HCT116 (cell line): ENCODE data around the gene DNM1. TPM values are rescaled to one million over a fixed set of nuclear protein-coding genes. Genes with fewer than 3 reads are reported as not detected.

Experiments used
- ATAC-seq: fragments of 200-7000 bp; cut with Tn5 transposase; 2 replicates; pipeline ENCODE4 v1.9.1; 2020; ENCODE audit warnings: mild to moderate bottlenecking, moderate library complexity
- BruUV-seq: library from RNA; stranded (reverse); fragments of 400-500 nt; replicated peaks from 2 replicates; lab custom pipeline; 2021; lab: Mats Ljungman, UMichigan
- CTCF ChIA-PET: fragments of 300-600 bp; sonication (Branson Sonifier 250); formaldehyde crosslinking; loops from one replicate; lab custom pipeline; 2021; ENCODE audit warnings: antibody characterized with exemption; lab: Charles Lee
- POLR2A ChIA-PET: fragments of 300-600, 350-600 bp; sonication (Branson Sonifier 250); formaldehyde crosslinking; loops from one replicate; lab custom pipeline; 2021; ENCODE audit warnings: antibody characterized with exemption; lab: Charles Lee
- RAD21 ChIA-PET, 2 experiments: fragments of 300-600 bp; sonication (Branson Sonifier 250); formaldehyde crosslinking; loops; one replicate each; lab custom pipeline; 2023; ENCODE audit warnings: low total read pairs in 2 of 2; ENCODE audit not compliant: uncharacterized antibody in 2 of 2, unreplicated experiment in 2 of 2, low non-redundant PET in 1 of 2; lab: Charles Lee
- DNase-seq: peaks from one replicate; pipeline ENCODE4 v3.0.0-alpha.2; 2010; ENCODE audit warnings: low read depth, low spot score
- H2AFZ ChIP-seq: fragments of 200-600 bp; shearing (Covaris generic), sonication (generic); 2 replicates; pipeline ENCODE4 v1.6.1; 2017; ENCODE audit warnings: low read depth, mixed run types, mixed read lengths, antibody characterized with exemption, low read length; ENCODE audit not compliant: poor library complexity, severe bottlenecking
- H3K27ac ChIP-seq: 2 replicates; pipeline ENCODE4 v1.5.1; 2012; ENCODE audit warnings: low read depth, low read length
- H3K27me3 ChIP-seq: fragments of 200-600 bp; sonication (generic); 2 replicates; pipeline ENCODE4 v1.6.1; 2016; ENCODE audit warnings: mixed run types, low read length, mixed read lengths; ENCODE audit not compliant: insufficient read depth
- H3K36me3 ChIP-seq, 2 experiments: fragments of 200-500 bp in 1 of 2; fragments of 200-600 bp in 1 of 2; sonication (Bioruptor generic) in 1 of 2; sonication (generic) in 1 of 2; 2 replicates each; pipeline versions ENCODE4 v1.5.1 to v1.6.1; 2014 to 2016; ENCODE audit warnings: low read length in 2 of 2, inconsistent platforms in 1 of 2, mixed read lengths in 1 of 2, mixed run types in 1 of 2; ENCODE audit not compliant: insufficient read depth in 2 of 2, control insufficient read depth in 1 of 2
- H3K4me1 ChIP-seq, 2 experiments: fragments of 200-600 bp in 1 of 2; sonication (generic) in 1 of 2; 2 replicates each; pipeline versions ENCODE4 v1.5.1 to v1.6.1; 2012 to 2017; ENCODE audit warnings: low read length in 2 of 2, inconsistent platforms in 1 of 2, mild to moderate bottlenecking in 1 of 2, mixed read lengths in 1 of 2, mixed run types in 1 of 2, moderate library complexity in 1 of 2; ENCODE audit not compliant: insufficient read depth in 2 of 2, control insufficient read depth in 1 of 2
- H3K4me2 ChIP-seq: fragments of 200-600 bp; sonication (generic); 2 replicates; pipeline ENCODE4 v1.6.1; 2017; ENCODE audit warnings: mixed run types, low read length, mixed read lengths
- H3K4me3 ChIP-seq, 2 experiments: fragments of 200-600 bp in 1 of 2; sonication (generic) in 1 of 2; replicated peaks in 1 of 2; 2 replicates each; pipeline ENCODE4 v1.5.1; 2011 to 2016; ENCODE audit warnings: low read length in 2 of 2, control low read depth in 1 of 2, low read depth in 1 of 2, mild to moderate bottlenecking in 1 of 2, mixed read lengths in 1 of 2, mixed run types in 1 of 2
- H3K79me2 ChIP-seq: fragments of 200-600 bp; sonication (generic); 2 replicates; pipeline ENCODE4 v1.6.1; 2017; ENCODE audit warnings: mild to moderate bottlenecking, mixed run types, low read length, moderate library complexity, mixed read lengths; ENCODE audit not compliant: insufficient read depth
- H3K9ac ChIP-seq: fragments of 200-600 bp; sonication (generic); 2 replicates; pipeline ENCODE4 v1.6.1; 2016; ENCODE audit warnings: low read length, mixed read lengths
- H3K9me2 ChIP-seq: fragments of 200-600 bp; sonication (generic), shearing (Covaris generic); 2 replicates; pipeline ENCODE4 v1.6.1; 2017; ENCODE audit warnings: mixed run types, mild to moderate bottlenecking, moderate library complexity; ENCODE audit not compliant: insufficient read depth
- H3K9me3 ChIP-seq, 2 experiments: fragments of 200-500 bp in 1 of 2; fragments of 200-600 bp in 1 of 2; sonication (Bioruptor generic) in 1 of 2; sonication (generic) in 1 of 2; 2 replicates each; pipeline ENCODE4 v1.6.1; 2014 to 2017; ENCODE audit warnings: low read length in 2 of 2, mixed read lengths in 2 of 2, inconsistent platforms in 1 of 2, low read depth in 1 of 2, mild to moderate bottlenecking in 1 of 2, mixed run types in 1 of 2, moderate library complexity in 1 of 2; ENCODE audit not compliant: control insufficient read depth in 1 of 2, insufficient read depth in 1 of 2
- H4K20me1 ChIP-seq: fragments of 200-600 bp; sonication (generic), shearing (Covaris generic); 2 replicates; pipeline ENCODE4 v1.6.1; 2017; ENCODE audit warnings: mixed run types, mild to moderate bottlenecking, moderate library complexity; ENCODE audit not compliant: insufficient read depth
- ATF3 ChIP-seq: IDR thresholded peaks from 2 replicates; pipeline ENCODE4 v1.6.1; 2012
- CBX3 ChIP-seq: IDR thresholded peaks from 2 replicates; pipeline ENCODE4 v1.6.1; 2012; ENCODE audit warnings: low read depth
- CEBPB ChIP-seq: IDR thresholded peaks from 2 replicates; pipeline ENCODE4 v1.6.1; 2012; ENCODE audit warnings: low read depth
- CTCF ChIP-seq, 3 experiments: fragments of 200-600 bp in 1 of 3; sonication (generic) in 1 of 3; IDR thresholded peaks in 2 of 3; conservative IDR thresholded peaks in 1 of 3; 2 replicates each; pipeline ENCODE4 v1.5.1; 2012 to 2017; ENCODE audit warnings: low read depth in 2 of 3, low read length in 2 of 3, antibody characterized with exemption in 1 of 3, borderline replicate concordance in 1 of 3, control low read depth in 1 of 3, mild to moderate bottlenecking in 1 of 3, mixed read lengths in 1 of 3, mixed run types in 1 of 3, moderate library complexity in 1 of 3; ENCODE audit not compliant: insufficient read depth in 1 of 3
- EGR1 ChIP-seq: IDR thresholded peaks from 2 replicates; pipeline ENCODE4 v1.6.1; 2012; ENCODE audit warnings: low read depth
- ELF1 ChIP-seq: IDR thresholded peaks from 2 replicates; pipeline ENCODE4 v1.6.1; 2012; ENCODE audit warnings: low read depth, borderline replicate concordance
- EZH2 ChIP-seq: fragments of 200-600 bp; sonication (generic); IDR thresholded peaks from 2 replicates; pipeline ENCODE4 v1.6.1; 2017; ENCODE audit warnings: antibody characterized with exemption, mixed run types
- EZH2phosphoT487 ChIP-seq: fragments of 200-600 bp; IDR thresholded peaks from 2 replicates; pipeline ENCODE4 v1.6.1; 2018; ENCODE audit warnings: antibody characterized with exemption, borderline replicate concordance
- FOSL1 ChIP-seq: IDR thresholded peaks from 2 replicates; pipeline ENCODE4 v1.6.1; 2012; ENCODE audit warnings: low read depth
- JUND ChIP-seq: IDR thresholded peaks from 2 replicates; pipeline ENCODE4 v1.6.1; 2012
- POLR2A ChIP-seq: IDR thresholded peaks from 2 replicates; pipeline ENCODE4 v1.7.0; 2011; ENCODE audit warnings: borderline replicate concordance; ENCODE audit not compliant: insufficient read depth, insufficient read length; ENCODE audit errors: extremely low read depth
- RAD21 ChIP-seq: IDR thresholded peaks from 2 replicates; pipeline ENCODE4 v1.6.1; 2012; ENCODE audit warnings: low read depth, mild to moderate bottlenecking
- REST ChIP-seq: IDR thresholded peaks from 2 replicates; pipeline ENCODE4 v1.6.1; 2012; ENCODE audit warnings: low read depth
- SIN3A ChIP-seq: IDR thresholded peaks from 2 replicates; pipeline ENCODE4 v1.6.1; 2012; ENCODE audit warnings: low read depth
- SP1 ChIP-seq: IDR thresholded peaks from 2 replicates; pipeline ENCODE4 v1.6.1; 2012; ENCODE audit warnings: low read depth
- SRF ChIP-seq: IDR thresholded peaks from 2 replicates; pipeline ENCODE4 v1.6.1; 2012; ENCODE audit warnings: low read depth
- TCF7L2 ChIP-seq: IDR thresholded peaks from 2 replicates; pipeline ENCODE4 v1.7.0; 2011; ENCODE audit warnings: borderline replicate concordance, inconsistent platforms; ENCODE audit not compliant: insufficient read depth, insufficient read length; ENCODE audit errors: extremely low read depth
- YY1 ChIP-seq: IDR thresholded peaks from 2 replicates; pipeline ENCODE4 v1.6.1; 2011; ENCODE audit warnings: low read length, low read depth, moderate library complexity, mild to moderate bottlenecking; ENCODE audit not compliant: insufficient replicate concordance; ENCODE audit errors: extremely low read depth
- ZBTB33 ChIP-seq: IDR thresholded peaks from 2 replicates; pipeline ENCODE4 v1.6.1; 2011; ENCODE audit warnings: mild to moderate bottlenecking, low read length, moderate library complexity; ENCODE audit not compliant: insufficient replicate concordance; ENCODE audit errors: extremely low read depth
- ZFX ChIP-seq: fragments of 450-650 bp; IDR thresholded peaks from 2 replicates; pipeline ENCODE4 v1.6.1; 2017
- intact Hi-C: fragments of 100-400 bp; cut with micrococcal nuclease; formaldehyde crosslinking; loops from 2 replicates; pipeline ENCODE4 v1.10.0; 2022
- total RNA-seq: library from RNA; stranded (reverse); gene quantifications from one replicate; pipeline ENCODE4 v1.2.1, GENCODE V29; 2021; ENCODE audit not compliant: unreplicated experiment

The DNM1 gene
- total RNA-seq, 1 experiment from 2014 or later, result 12.0 TPM

GRCh38 chr9:128191406-128192046, 11.7 kb upstream of the DNM1 start, which contains the start of gene CIZ1:
Gene CIZ1 (minus strand): TSS chr9:128191572. CDS start chr9:128190857, 715 bp downstream.
- peaks cover 16 to 33% of the 10 kb centered on the region in 2 experiments for H3K4me1 ChIP-seq
- peak within 1 kb of the TSS; percentile 90 for H3K4me2 ChIP-seq
- peaks cover 20% of the 10 kb centered on the region for H3K79me2 ChIP-seq
- H3K36me3 ChIP-seq, result peaks cover 4 to 8% of the 10 kb centered on the region in 2 experiments; a peak in 3 of 4 replicates
- H3K4me3 ChIP-seq, result peak within 1 kb of the TSS; percentile 89 to 90
- no peaks in the 10 kb centered on the region for H3K9me2 ChIP-seq
- intact Hi-C loops, result loop anchor here (10.0 kb wide), 1 partner anchor 153 kb away; the partner anchor contains the start of gene SLC27A4
- ATAC-seq (peak; percentile 71), DNase-seq (peak; percentile 49)
- H4K20me1 ChIP-seq, result no peaks in the 10 kb centered on the region
- no peaks in the 10 kb centered on the region for H3K9me3 ChIP-seq
- no TSS peak for BruUV-seq
- no peaks in the 10 kb centered on the region for H3K27me3 ChIP-seq
- peak within 1 kb of the TSS; percentile 97 for H3K9ac ChIP-seq
- peak within 1 kb of the TSS; percentile 91 for H3K27ac ChIP-seq
- no peak within 1 kb of the TSS for H2AFZ ChIP-seq
- ChIA-PET CTCF (interaction anchor here (0.7 to 1.7 kb wide), 4 partner anchors 8 to 36 kb away, joined by 3 to 5 read pairs (median 4); no protein-coding TSS in a partner anchor), POLR2A (interaction anchor here (1.7 kb wide), 1 partner anchor 32 kb away, joined by 6 read pairs; the partner anchor contains the start of gene BBLN), RAD21 (no interaction called here)
- TF ChIP-seq EGR1 (no peak), FOSL1 (no peak), ELF1 (no peak), EZH2 (no peak), POLR2A (peak; percentile 46), TCF7L2 (no peak), RAD21 (no peak), ATF3 (no peak), SRF (no peak), SP1 (no peak), ZFX (peak; percentile 99), CBX3 (no peak), YY1 (peak; percentile 76), CTCF (IDR thresholded peaks at IDR 0.05 in 2 of 3, conservative IDR thresholded peaks at IDR 0.05 in 1 of 3; ENCODE audit: borderline replicate concordance in 1 of 3, insufficient read depth in 1 of 3, low read depth in 2 of 3, low read length in 2 of 3) (peak in 2 of 3 experiments; percentile 55 to 80; a peak in 4 of 6 replicates), SIN3A (no peak), REST (no peak), JUND (no peak), EZH2phosphoT487 (no peak), ZBTB33 (no peak), CEBPB (no peak)
